GM19099 (cell line): ENCODE data around the gene CAMK2A.

Experiments
- POLR2A ChIP-seq: IDR thresholded peaks from 3 replicates; pipeline ENCODE4 v1.6.1; 2011; ENCODE audit warnings: low read depth; ENCODE audit not compliant: insufficient read length; ENCODE audit errors: extremely low read depth

The CAMK2A gene

DNA sequence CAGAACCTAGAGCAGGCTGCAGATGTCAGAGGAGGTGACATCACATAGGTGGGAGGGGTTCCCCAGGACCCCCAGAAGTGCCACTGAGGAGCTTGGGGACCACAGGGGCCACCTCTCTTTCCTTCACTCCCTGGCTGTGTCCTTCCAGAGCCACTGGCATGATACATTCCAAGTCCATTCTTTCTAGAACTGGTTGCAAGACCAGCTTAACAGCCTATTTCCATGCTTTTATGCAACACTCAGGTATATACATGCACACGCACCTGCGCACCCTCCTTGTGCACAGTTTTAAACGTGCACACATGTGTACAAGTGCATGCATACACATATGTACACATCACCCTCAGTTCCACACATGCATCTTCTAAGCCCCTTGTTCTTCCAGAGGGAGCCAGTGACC lies 60.0 kb downstream of the CAMK2A start:
- no peak for TF ChIP-seq POLR2A

DNA sequence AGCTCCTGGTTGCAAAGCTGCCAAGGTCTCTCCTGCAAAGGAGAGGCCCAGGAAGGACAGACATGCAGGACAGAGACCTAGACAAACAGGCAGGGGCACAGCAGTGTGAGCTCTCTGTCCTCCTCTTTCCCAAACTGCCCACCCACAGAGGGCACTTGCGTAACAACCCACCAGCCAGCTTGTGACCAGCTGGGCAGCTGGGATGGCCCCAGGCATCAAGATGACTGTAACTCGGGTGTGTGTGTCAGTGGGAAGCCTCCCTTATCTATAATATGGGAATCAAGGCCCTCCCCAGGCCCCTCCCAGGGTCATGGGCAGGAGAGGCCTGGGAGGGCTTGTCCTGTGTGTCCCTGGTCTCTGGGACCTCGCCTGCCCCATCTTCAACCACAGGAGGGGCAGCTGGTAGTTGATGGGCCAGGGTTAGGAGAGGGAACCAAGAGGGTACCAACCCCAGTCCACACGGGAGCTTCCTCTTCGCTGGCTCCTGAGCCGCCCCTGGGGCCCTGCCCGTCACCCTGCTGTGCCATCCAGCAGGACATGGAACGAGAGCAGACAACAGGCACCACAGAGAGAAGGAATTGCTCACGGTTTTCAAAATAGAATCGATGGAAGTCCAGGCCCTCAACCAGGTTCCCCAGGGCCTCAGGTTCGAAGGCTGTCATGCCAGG lies 61.8 kb downstream of the CAMK2A start:
- no peak for TF ChIP-seq POLR2A

GRCh38 chr5:150227036-150227435 lies 62.5 kb downstream of the CAMK2A start:
- TF ChIP-seq POLR2A: no peak

DNA sequence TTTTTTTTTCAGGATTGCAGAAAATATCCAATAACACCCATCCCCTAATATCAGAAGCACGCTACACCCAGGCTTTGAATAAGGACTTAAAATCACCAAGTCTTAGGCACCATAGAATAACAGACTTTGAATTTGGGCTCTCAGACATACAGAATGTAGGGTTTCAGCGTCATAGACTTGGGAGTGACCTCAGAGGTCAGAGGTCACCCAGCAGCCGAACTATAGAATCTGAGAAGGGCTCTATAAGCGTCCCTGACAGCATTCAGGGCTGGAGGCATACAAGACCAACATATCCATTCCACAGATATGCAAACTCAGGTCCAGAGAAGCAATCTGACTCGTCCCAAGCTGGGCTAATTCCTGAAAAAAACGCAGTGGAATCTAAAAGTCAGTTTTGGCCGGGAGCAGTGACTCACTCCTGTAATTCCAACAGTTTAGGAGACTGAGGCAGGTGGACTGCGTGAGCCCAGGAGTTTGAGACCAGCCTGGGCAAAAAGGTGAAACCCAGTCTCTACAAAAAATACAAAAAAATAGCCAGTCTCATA lies 65.0 kb downstream of the CAMK2A start:
- TF ChIP-seq POLR2A: no peak

DNA sequence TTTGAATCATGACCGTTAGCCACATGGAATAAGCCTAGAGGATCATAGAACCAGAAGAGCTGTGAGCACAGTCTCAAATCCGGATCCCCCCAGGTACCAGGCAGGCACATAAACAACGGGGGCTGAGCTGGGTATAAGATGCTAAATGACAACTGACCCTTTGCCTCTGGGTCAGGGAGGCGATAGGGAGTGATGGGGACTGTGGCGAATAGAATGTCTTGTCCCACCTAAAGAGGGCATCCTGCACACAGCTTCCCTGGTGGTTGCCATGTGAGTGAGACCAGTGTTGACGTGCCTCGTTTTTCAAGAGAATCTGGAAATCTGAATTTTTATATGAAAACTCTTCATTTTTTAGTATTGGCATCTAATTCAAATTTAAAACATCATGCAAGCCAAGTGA lies 66.1 kb downstream of the CAMK2A start:
- no peak for TF ChIP-seq POLR2A

DNA sequence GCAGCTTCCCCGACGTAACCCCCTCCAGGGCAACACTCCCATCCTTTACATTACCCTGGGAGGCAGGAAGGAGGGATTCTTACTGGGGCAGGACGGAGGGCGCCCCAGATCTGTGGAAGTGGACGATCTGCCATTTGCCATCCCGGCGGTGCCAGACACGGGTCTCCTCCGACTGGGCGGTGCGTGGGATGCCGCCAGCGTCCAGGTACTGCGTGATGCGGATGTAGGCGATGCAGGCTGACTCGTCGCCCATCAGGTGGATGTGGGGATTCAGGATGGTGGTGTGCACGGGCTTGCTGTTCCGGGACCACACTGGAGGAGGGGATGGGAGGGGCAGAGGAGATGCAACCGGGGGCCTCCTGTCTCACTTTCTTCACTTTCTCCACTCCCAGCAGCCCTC lies 66.7 kb downstream of the CAMK2A start:
- no peak for TF ChIP-seq POLR2A

- no peak for TF ChIP-seq POLR2A
Measured at GRCh38 chr5:150221471-150221870, 68.1 kb downstream of the CAMK2A start.

- no peak for TF ChIP-seq POLR2A
Measured at GRCh38 chr5:150219861-150220260, 69.7 kb downstream of the CAMK2A start.

GRCh38 chr5:150219142-150219541 lies 70.4 kb downstream of the CAMK2A start:
- TF ChIP-seq POLR2A: no peak

GRCh38 chr5:150218693-150219035 lies 70.9 kb downstream of the CAMK2A start:
- TF ChIP-seq POLR2A: no peak

- TF ChIP-seq POLR2A: no peak
Measured at GRCh38 chr5:150217873-150218692, 71.5 kb downstream of the CAMK2A start.

DNA sequence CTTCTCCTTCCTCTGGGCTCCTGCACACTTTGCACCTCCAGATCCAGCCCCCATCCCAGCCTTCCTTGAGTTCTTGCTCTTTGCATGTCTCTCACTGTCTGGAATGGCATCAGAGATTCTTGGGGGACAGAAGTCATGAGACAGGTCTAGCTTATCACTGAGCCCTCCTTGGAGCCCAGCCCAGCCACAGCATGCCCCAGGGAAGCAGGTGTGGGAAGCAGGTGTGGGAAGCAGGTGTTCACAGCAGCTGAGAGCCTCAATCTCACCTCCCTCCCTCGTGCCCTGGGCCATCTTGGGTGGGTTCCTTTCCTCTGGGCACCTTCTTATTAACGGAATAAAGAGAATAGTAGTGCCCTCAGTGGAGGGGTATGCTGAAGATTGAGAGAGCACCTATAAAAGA lies 72.5 kb downstream of the CAMK2A start:
- TF ChIP-seq POLR2A: no peak

DNA sequence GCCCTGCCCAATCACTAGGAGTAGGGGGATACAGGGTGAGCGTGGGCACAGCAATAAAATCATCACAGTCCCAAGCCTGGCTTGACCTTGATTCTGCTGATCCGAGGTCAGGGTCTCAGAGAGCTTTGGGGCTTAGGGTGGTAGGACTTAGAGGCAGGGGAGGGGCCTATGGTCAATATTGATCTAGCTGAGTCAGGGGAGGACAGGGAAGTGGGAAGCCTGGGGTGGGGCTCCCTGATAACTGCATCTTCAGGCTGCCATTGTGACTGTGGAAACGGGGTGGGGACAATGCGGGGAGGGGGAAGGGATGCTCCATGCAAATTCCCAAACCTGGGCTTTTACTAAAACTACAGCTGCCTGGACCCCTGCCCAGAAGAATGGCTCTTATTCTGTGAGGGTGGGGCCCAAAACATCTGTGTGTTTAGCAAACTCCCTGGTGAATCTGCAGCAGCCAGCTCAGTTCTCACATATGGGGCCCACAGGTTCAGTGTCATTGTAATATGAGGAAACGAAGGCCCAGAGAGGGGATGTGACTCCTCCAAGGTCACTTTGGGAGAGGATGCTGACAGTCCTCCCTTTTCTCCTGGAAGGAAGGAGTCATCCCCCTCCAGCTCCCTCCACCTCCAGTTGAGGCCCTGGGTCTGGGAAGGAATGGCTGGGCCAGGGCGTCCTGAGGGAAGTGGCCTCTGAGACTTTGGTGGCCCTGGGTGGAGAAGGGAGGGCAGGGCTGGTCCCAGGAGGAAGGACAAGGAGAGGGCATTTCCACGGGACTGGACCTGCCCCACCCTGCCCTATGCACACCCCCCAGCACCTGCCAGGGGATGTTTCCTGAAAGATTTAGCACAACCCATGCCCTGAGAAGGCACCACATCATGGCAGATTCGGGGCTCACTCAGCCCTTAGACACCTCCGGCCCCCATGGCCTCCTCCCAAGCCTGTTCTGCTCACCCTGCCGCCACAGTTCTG lies 73.3 kb downstream of the CAMK2A start:
- no peak for TF ChIP-seq POLR2A

DNA sequence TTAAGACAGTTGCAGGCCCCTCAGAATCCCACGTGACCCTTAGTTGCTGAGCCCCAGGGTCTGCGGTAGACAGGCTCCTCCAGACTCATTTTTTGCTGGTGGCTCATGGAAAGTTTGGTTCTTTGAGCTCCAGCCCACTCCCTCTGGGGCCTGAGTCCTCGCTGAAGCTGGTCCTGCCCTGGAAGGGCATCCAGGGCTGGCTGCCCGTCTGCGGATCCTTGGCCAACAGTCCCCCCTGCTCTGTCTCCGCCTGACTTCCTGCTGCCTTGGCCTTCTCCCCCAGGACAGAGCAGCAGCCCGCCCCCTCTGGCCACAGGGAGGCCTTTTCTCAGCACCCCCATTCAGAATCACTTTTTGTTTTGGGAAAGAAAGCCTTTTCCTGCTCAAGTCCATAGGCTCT lies 75.3 kb downstream of the CAMK2A start:
- TF ChIP-seq POLR2A: no peak

GRCh38 chr5:150213530-150213929 lies 76.0 kb downstream of the CAMK2A start:
- TF ChIP-seq POLR2A: no peak
